ENCODE measurements around the gene LTV1. TPM values are rescaled to one million over a fixed set of nuclear protein-coding genes. Genes with fewer than 3 reads are reported as not detected.

Gene LTV1
- total RNA-seq, 1 experiment from 2014 or later = 46.8 TPM

- intact Hi-C loops (cut with micrococcal nuclease; ENCODE audit: unreplicated experiment) (no loop called here), in situ Hi-C loops (cut with HindIII; ENCODE audit: low pct_unique_long_range_greater_than_20kb, low sequenced_read_pairs) (no loop called here)
- 0 out of 2 replicates have a peak, but pooled peaks cover 3% of the 10 kb centered on the region for H3K4me1 ChIP-seq (ENCODE audit: control insufficient read depth, insufficient read depth, low read length)
- no peak overlapping the region for H3K27ac ChIP-seq (ENCODE audit: low read length)
- H3K27me3 ChIP-seq (ENCODE audit: control insufficient read depth, insufficient read depth, low read length) = no peaks in the 10 kb centered on the region
- ATAC-seq (no peak), DNase-seq (ENCODE audit: low read depth, low spot score) (no peak)
- ChIA-PET CTCF (no interaction called here), POLR2A (interaction anchor here (0.6 kb wide), 1 partner anchor 62 kb away, joined by 3 read pairs; no protein-coding TSS in a partner anchor)
- H3K4me3 ChIP-seq (ENCODE audit: low read depth in 2 of 2, low read length in 2 of 2) = no peak overlapping the region
- H3K36me3 ChIP-seq (ENCODE audit: control insufficient read depth, insufficient read depth, low read length) = peaks cover 2% of the 10 kb centered on the region; the same call in 1 of the 2 replicates
- BruUV-seq (replicated peaks) = no TSS peak
- H3K9me3 ChIP-seq (ENCODE audit: control insufficient read depth, insufficient read depth, low read depth, low read length) = no peaks in the 10 kb centered on the region
- no peak for TF ChIP-seq CTCF (IDR thresholded peaks at IDR 0.05)
These were observed 3.9 kb upstream of the LTV1 start for GRCh38 chr6:143839196-143839595.

GRCh38 chr6:143840595-143841265, 2.4 kb upstream of the LTV1 start:
- POLR2A ChIA-PET = no interaction called here

More at GRCh38 chr6:143840595-143841265, 2.4 kb upstream of the LTV1 start:
- TF ChIP-seq REST (IDR thresholded peaks at IDR 0.05; ENCODE audit: insufficient read depth in 1 of 2, low read depth in 2 of 2, low read length in 1 of 2) = no peak
- no peak for TF ChIP-seq POLR2AphosphoS5 (IDR thresholded peaks at IDR 0.05; ENCODE audit: low read depth, low read length)
- TF ChIP-seq TCF7L2 (IDR thresholded peaks at IDR 0.05; ENCODE audit: low read depth, low read length) = no peak
- TF ChIP-seq SIN3A (IDR thresholded peaks at IDR 0.05; ENCODE audit: borderline replicate concordance, insufficient read depth, low read depth, low read length) = no peak
- no peak for TF ChIP-seq CTCF (IDR thresholded peaks at IDR 0.05)
- H3K4me1 ChIP-seq (ENCODE audit: control insufficient read depth, insufficient read depth, low read length) = 0 out of 2 replicates have a peak, but pooled peaks cover 6% of the 10 kb centered on the region
- intact Hi-C loops (cut with micrococcal nuclease; ENCODE audit: unreplicated experiment) (loop anchor here (5.0 kb wide), 1 partner anchor 163 kb away; the partner anchor contains the start of gene PHACTR2), in situ Hi-C loops (cut with HindIII; ENCODE audit: low pct_unique_long_range_greater_than_20kb, low sequenced_read_pairs) (no loop called here)
- H3K4me3 ChIP-seq (ENCODE audit: low read depth in 2 of 2, low read length in 2 of 2) = no peak overlapping the region
- no peak for DNase-seq (ENCODE audit: low read depth, low spot score)
- peaks cover 14% of the 10 kb centered on the region for H3K36me3 ChIP-seq (ENCODE audit: control insufficient read depth, insufficient read depth, low read length)
- no peaks in the 10 kb centered on the region for H3K9me3 ChIP-seq (ENCODE audit: control insufficient read depth, insufficient read depth, low read depth, low read length)
- CTCF ChIA-PET = no interaction called here
- ATAC-seq = no peak
- H3K27me3 ChIP-seq (ENCODE audit: control insufficient read depth, insufficient read depth, low read length) = no peaks in the 10 kb centered on the region
- no peak overlapping the region for H3K27ac ChIP-seq (ENCODE audit: low read length)
- no TSS peak for BruUV-seq (replicated peaks)
